ENCODE data around the gene FAM53A. TPM values are rescaled to one million over a fixed set of nuclear protein-coding genes. Genes with fewer than 3 reads are reported as not detected.

FAM53A gene
- total and polyA plus RNA-seq, 2 of the 4 experiments (the other 2 are of a cell fraction): 2.0 to 3.1 TPM

GRCh38 chr4:1633993-1634392 is 50.1 kb downstream of the FAM53A start:
- H3K23ac ChIP-seq (ENCODE audit: low read depth, low read length): no peak overlapping the region
- no peak overlapping the region for H3K18ac ChIP-seq (ENCODE audit: low read depth, low read length)
- no peak overlapping the region for H3K4me3 ChIP-seq (ENCODE audit: insufficient read depth, low read depth, low read length)
- H3K4me2 ChIP-seq (ENCODE audit: low read depth, low read length): no peak overlapping the region
- dilution Hi-C loops (cut with HindIII; ENCODE audit: low sequenced_read_pairs, unreplicated experiment): no loop called here
- H3K36me3 ChIP-seq (ENCODE audit: control insufficient read depth, insufficient read depth, low read length): no peaks in the 10 kb centered on the region
- H2AK5ac ChIP-seq (ENCODE audit: low read depth, low read length): no peak overlapping the region
- H4K5ac ChIP-seq (ENCODE audit: low read depth, low read length): no peak overlapping the region
- H3K27me3 ChIP-seq (ENCODE audit: control insufficient read depth, insufficient read depth, low read length): peaks cover 2% of the 10 kb centered on the region; the same call in 1 of the 2 replicates
- no peak overlapping the region for H2BK15ac ChIP-seq (ENCODE audit: low read depth, low read length)
- H2AK9ac ChIP-seq (replicated peaks; ENCODE audit: low read depth, low read length, poor library complexity): no peak overlapping the region
- H2BK5ac ChIP-seq (ENCODE audit: low read depth, low read length, poor library complexity, severe bottlenecking): no peak overlapping the region
- H4K8ac ChIP-seq (ENCODE audit: low read depth in 2 of 2, low read length in 2 of 2): no peak overlapping the region
- peaks cover 6% of the 10 kb centered on the region for H3K9me1 ChIP-seq (ENCODE audit: insufficient read depth, low read length)
- H3K9ac ChIP-seq (ENCODE audit: low read depth, low read length): no peak overlapping the region
- no peak overlapping the region for H3K27ac ChIP-seq (ENCODE audit: insufficient read depth, low read length)
- H3K9me3 ChIP-seq (ENCODE audit: control insufficient read depth, insufficient read depth, low read length): peaks cover 6% of the 10 kb centered on the region
- TF ChIP-seq NFE2L2 (IDR thresholded peaks at IDR 0.05; ENCODE audit: low read depth, low read length): no peak
- TF ChIP-seq CTCF (conservative IDR thresholded peaks at IDR 0.05; ENCODE audit: low read depth, low read length): no peak
- TF ChIP-seq ELK1 (IDR thresholded peaks at IDR 0.05; ENCODE audit: borderline replicate concordance, low read depth, low read length): no peak
- no peak for TF ChIP-seq MXI1 (IDR thresholded peaks at IDR 0.05; ENCODE audit: borderline replicate concordance, low read depth, low read length)
- TF ChIP-seq RCOR1 (IDR thresholded peaks at IDR 0.05; ENCODE audit: insufficient replicate concordance, low read length): no peak
- no peak for TF ChIP-seq USF2 (IDR thresholded peaks at IDR 0.05; ENCODE audit: low read depth, low read length)
- TF ChIP-seq MAZ (IDR thresholded peaks at IDR 0.05; ENCODE audit: borderline replicate concordance, low read depth, low read length): no peak
- no peak for TF ChIP-seq CHD1 (IDR thresholded peaks at IDR 0.05; ENCODE audit: low read depth, low read length)
- no peak for TF ChIP-seq BHLHE40 (IDR thresholded peaks at IDR 0.05; ENCODE audit: low read depth, low read length)
- TF ChIP-seq FOS (IDR thresholded peaks at IDR 0.05; ENCODE audit: low read depth, low read length): no peak
- no peak for TF ChIP-seq CEBPB (IDR thresholded peaks at IDR 0.05; ENCODE audit: low read depth, low read length)
- no peak for TF ChIP-seq POLR2A (IDR thresholded peaks at IDR 0.05; ENCODE audit: low read depth, low read length)
- TF ChIP-seq MAFK (IDR thresholded peaks at IDR 0.05; ENCODE audit: low read depth, low read length): no peak
- TF ChIP-seq RFX5 (IDR thresholded peaks at IDR 0.05; ENCODE audit: low read depth, low read length): no peak
- no peak for TF ChIP-seq RAD21 (IDR thresholded peaks at IDR 0.05; ENCODE audit: low read length)
- TF ChIP-seq SMC3 (IDR thresholded peaks at IDR 0.05; ENCODE audit: low read depth, low read length): no peak
- no peak overlapping the region for H2BK20ac ChIP-seq (ENCODE audit: low read depth, low read length)
- no TSS peak for BruUV-seq (replicated peaks)
- no peak overlapping the region for H2AFZ ChIP-seq (replicated peaks; ENCODE audit: low read length, poor library complexity)
- ChIA-PET CTCF (no interaction called here), POLR2A (ENCODE audit: unreplicated experiment) (no interaction called here)
- no peak overlapping the region for H3K4ac ChIP-seq (ENCODE audit: low read depth, low read length)
- ATAC-seq (ENCODE audit: low read depth) (no peak), DNase-seq (no peak)
- no peak overlapping the region for H3K56ac ChIP-seq (ENCODE audit: extremely low read depth, insufficient read depth, low read length)
- 20% methylated on average over 1 of the region's 7 CpGs; no CpG with 5 or more reads in 1 of the 2 experiments for WGBS, 2 experiments (ENCODE audit: extremely low coverage in 2 of 2, insufficient read length in 1 of 2)
- in situ Hi-C loops (cut with MboI; ENCODE audit: low sequenced_read_pairs): loop anchor here (10.0 to 25.0 kb wide), 2 partner anchors 279 to 472 kb away; partner anchors contain the start of gene SPON2
- no peak overlapping the region for H2BK120ac ChIP-seq (ENCODE audit: low read depth, low read length)
- no peaks in the 10 kb centered on the region for H3K4me1 ChIP-seq (ENCODE audit: control insufficient read depth, insufficient read depth, low read length)
- no peak overlapping the region for H3K14ac ChIP-seq (replicated peaks; ENCODE audit: low read depth, low read length)
- H4K20me1 ChIP-seq (ENCODE audit: insufficient read depth, low read length): peaks cover 3% of the 10 kb centered on the region; the same call in 1 of the 2 replicates
- intact Hi-C loops (cut with micrococcal nuclease): no loop called here
- no peak overlapping the region for H4K91ac ChIP-seq (ENCODE audit: insufficient read depth, low read depth, low read length)
- H3K79me1 ChIP-seq (ENCODE audit: low read depth in 1 of 2, low read length in 2 of 2): no peaks in the 10 kb centered on the region
